Endothelial cell of umbilical vein (primary cell): ENCODE measurements around the gene CNFN. TPM values are rescaled to one million over a fixed set of nuclear protein-coding genes. Genes with fewer than 3 reads are reported as not detected.
A peak's percentile ranks its signal among the peaks of the same experiment; 100 is the strongest.

Source experiments
- BruUV-seq: library from RNA; stranded (reverse); fragments of 400-500 nt; replicated peaks from 2 replicates; lab custom pipeline; 2021; lab: Mats Ljungman, UMichigan
- CTCF ChIA-PET: fragments of 300-600, 350-600 bp; sonication (Branson Sonifier 250); formaldehyde crosslinking; loops from one replicate; lab custom pipeline; 2021; ENCODE audit warnings: antibody characterized with exemption, inconsistent platforms; lab: Charles Lee
- POLR2A ChIA-PET: fragments of 300-600, 350-600 bp; sonication (Branson Sonifier 250); formaldehyde crosslinking; loops from one replicate; lab custom pipeline; 2021; ENCODE audit warnings: antibody characterized with exemption, inconsistent platforms; lab: Charles Lee
- DNase-seq: peaks from one replicate; pipeline ENCODE4 v3.0.0-alpha.2; 2011; ENCODE audit warnings: low read depth, low spot score
- FAIRE-seq: peaks from 2 replicates; lab custom pipeline; 2011; peaks lifted over from hg19 to GRCh38; lab: Jason Lieb, UNC
- H2AFZ ChIP-seq: 2 replicates; pipeline ENCODE4 v1.6.0; 2012; ENCODE audit warnings: low read depth, low read length, control low read depth, inconsistent platforms
- H3K27ac ChIP-seq: 2 replicates; pipeline ENCODE4 v1.5.1; 2011; ENCODE audit warnings: low read depth, mild to moderate bottlenecking, control low read depth, low read length, moderate library complexity; ENCODE audit not compliant: insufficient read depth
- H3K27me3 ChIP-seq, 2 experiments: 2 replicates each; pipeline versions ENCODE4 v1.6.0 to v1.6.1; 2011; ENCODE audit warnings: low read length in 2 of 2, mixed read lengths in 1 of 2; ENCODE audit not compliant: control insufficient read depth in 2 of 2, insufficient read depth in 2 of 2
- H3K36me3 ChIP-seq, 2 experiments: 2 replicates in 1 of 2; 3 replicates in 1 of 2; pipeline ENCODE4 v1.5.1; 2011; ENCODE audit warnings: low read length in 2 of 2, mild to moderate bottlenecking in 1 of 2, moderate library complexity in 1 of 2; ENCODE audit not compliant: control insufficient read depth in 2 of 2, insufficient read depth in 2 of 2; ENCODE audit errors: extremely low read depth in 1 of 2
- H3K4me1 ChIP-seq: 3 replicates; pipeline ENCODE4 v1.5.1; 2011; ENCODE audit warnings: mild to moderate bottlenecking, low read length; ENCODE audit not compliant: control insufficient read depth, insufficient read depth; ENCODE audit errors: extremely low read depth
- H3K4me2 ChIP-seq: 2 replicates; pipeline ENCODE4 v1.6.1; 2011; ENCODE audit warnings: low read length, control low read depth, mixed read lengths; ENCODE audit not compliant: insufficient read depth
- H3K4me3 ChIP-seq, 3 experiments: fragments of 200-600 bp in 1 of 3; sonication (generic), shearing (Covaris generic) in 1 of 3; replicated peaks in 1 of 3; 2 replicates each; pipeline ENCODE4 v1.5.1; 2011 to 2016; ENCODE audit warnings: control low read depth in 3 of 3, low read length in 3 of 3, mild to moderate bottlenecking in 2 of 3, inconsistent platforms in 1 of 3, low read depth in 1 of 3, moderate library complexity in 1 of 3; ENCODE audit not compliant: insufficient read depth in 1 of 3
- H3K79me2 ChIP-seq: 2 replicates; pipeline ENCODE4 v1.6.0; 2012; ENCODE audit warnings: low read length, inconsistent platforms; ENCODE audit not compliant: control insufficient read depth, insufficient read depth
- H3K9ac ChIP-seq: replicated peaks from 2 replicates; pipeline ENCODE3; 2011; ENCODE audit warnings: low read length, control low read depth; ENCODE audit not compliant: insufficient read depth; ENCODE audit errors: extremely low read depth
- H3K9me1 ChIP-seq: replicated peaks from 3 replicates; pipeline ENCODE4 v1.6.0; 2011; ENCODE audit warnings: mild to moderate bottlenecking, low read length; ENCODE audit not compliant: control insufficient read depth, insufficient read depth; ENCODE audit errors: extremely low read depth
- H3K9me3 ChIP-seq: replicated peaks from 2 replicates; pipeline ENCODE4 v1.5.1; 2012; ENCODE audit warnings: low read length, inconsistent platforms; ENCODE audit not compliant: control insufficient read depth, insufficient read depth
- H4K20me1 ChIP-seq: replicated peaks from 2 replicates; pipeline ENCODE3; 2011; ENCODE audit warnings: mild to moderate bottlenecking, low read length; ENCODE audit not compliant: control insufficient read depth, insufficient read depth; ENCODE audit errors: extremely low read depth
- CTCF ChIP-seq, 2 donors: IDR thresholded peaks; 1 replicate in 1 of 2; 2 replicates in 1 of 2; pipeline ENCODE4 v1.5.1; 2011; ENCODE audit warnings: low read length in 2 of 2, mild to moderate bottlenecking in 2 of 2, moderate library complexity in 2 of 2, control low read depth in 1 of 2, inconsistent platforms in 1 of 2, low read depth in 1 of 2; ENCODE audit not compliant: insufficient read depth in 1 of 2; ENCODE audit errors: extremely low read depth in 1 of 2
- EZH2 ChIP-seq: IDR thresholded peaks from 2 replicates; pipeline ENCODE4 v1.6.1; 2012; ENCODE audit warnings: borderline replicate concordance, low read depth, mild to moderate bottlenecking, moderate library complexity, low read length, inconsistent platforms; ENCODE audit not compliant: severe bottlenecking
- FOS ChIP-seq: IDR thresholded peaks from 2 replicates; pipeline ENCODE4 v1.6.1; 2011; ENCODE audit warnings: mild to moderate bottlenecking, low read length, moderate library complexity, borderline replicate concordance; ENCODE audit not compliant: insufficient read depth
- GATA2 ChIP-seq: IDR thresholded peaks from 2 replicates; pipeline ENCODE4 v1.7.0; 2011; ENCODE audit warnings: low read depth, mild to moderate bottlenecking, moderate library complexity, mixed read lengths, low read length; ENCODE audit not compliant: insufficient read length, insufficient read depth
- JUN ChIP-seq: IDR thresholded peaks from 2 replicates; pipeline ENCODE4 v1.6.1; 2011; ENCODE audit warnings: borderline replicate concordance, low read depth; ENCODE audit not compliant: insufficient read length, insufficient read depth
- MYC ChIP-seq: IDR thresholded peaks from one replicate; pipeline ENCODE4 v1.6.1; 2011; ENCODE audit warnings: mild to moderate bottlenecking, low read depth, low read length
- POLR2A ChIP-seq: IDR thresholded peaks from 2 replicates; pipeline ENCODE4 v1.6.1; 2012; ENCODE audit warnings: low read depth, mild to moderate bottlenecking, control low read depth, low read length
- POLR2AphosphoS5 ChIP-seq: IDR thresholded peaks from 2 replicates; pipeline ENCODE4 v1.6.1; 2012; ENCODE audit warnings: low read depth, mild to moderate bottlenecking, control low read depth, low read length, moderate library complexity; ENCODE audit not compliant: insufficient read depth
- dilution Hi-C: fragments of 300-500 bp; cut with MboI; formaldehyde crosslinking; loops from one replicate; pipeline ENCODE4 v1.15.0; 2019; ENCODE audit warnings: low sequenced_read_pairs; ENCODE audit not compliant: extremely low pct_ligation_motif_present
- intact Hi-C: fragments of 100-400 bp; cut with micrococcal nuclease; formaldehyde crosslinking; loops from one replicate; pipeline ENCODE4 v1.10.0; 2022
- polyA plus RNA-seq, 4 experiments: library from polyadenylated mRNA; depleted of rRNA in 3 of 4; stranded (reverse) in 3 of 4; unstranded in 1 of 4; fragments of >200 nt; gene quantifications; 2 replicates each; pipeline versions ENCODE4 v1.2.1 to v1.2.3, GENCODE V29; 2011 to 2012; ENCODE audit warnings: missing spikeins in 1 of 4
- total RNA-seq: library from RNA; stranded (reverse); gene quantifications from 2 replicates; pipeline ENCODE4 v1.2.3, GENCODE V29; 2021
- TF ChIP-seq, protein P1 (sequence below): IDR thresholded peaks from 2 replicates; pipeline ENCODE4 v1.6.1; 2011; ENCODE audit not compliant: insufficient read depth, insufficient read length

The CNFN gene
- total and polyA plus RNA-seq, 2 donors (not counting 3 experiments of a cell fraction or from before 2014, with no cell fraction given), result 0.23 to 0.73 TPM

GRCh38 chr19:42421591-42422031 is 31.5 kb upstream of the CNFN start:
- peak; percentile 53 for FAIRE-seq
- dilution Hi-C loops, result no loop called here

More at GRCh38 chr19:42421591-42422031, 31.5 kb upstream of the CNFN start:
- H3K79me2 ChIP-seq, result no peaks in the 10 kb centered on the region
- no peaks in the 10 kb centered on the region for H3K9me3 ChIP-seq
- intact Hi-C loops, result loop anchor here (1.0 to 2.0 kb wide), 2 partner anchors 17 to 178 kb away; no protein-coding TSS in a partner anchor
- ChIA-PET POLR2A (no interaction called here), CTCF (interaction anchor here (0.8 to 2.3 kb wide), 3 partner anchors 15 to 19 kb away, joined by 3 to 14 read pairs (median 3); no protein-coding TSS in a partner anchor)
- H3K27me3 ChIP-seq, result no peaks in the 10 kb centered on the region
- H3K4me1 ChIP-seq, result peaks cover 29% of the 10 kb centered on the region
- H3K36me3 ChIP-seq, result no peaks in the 10 kb centered on the region
- no peaks in the 10 kb centered on the region for H4K20me1 ChIP-seq
- H3K9ac ChIP-seq, result no peak overlapping the region
- DNase-seq, result peak; percentile 35
- TF ChIP-seq POLR2AphosphoS5 (no peak), MYC (no peak), GATA2 (no peak), CTCF (IDR thresholded peaks at IDR 0.05; ENCODE audit: extremely low read depth in 1 of 2, insufficient read depth in 1 of 2, low read depth in 1 of 2, low read length in 2 of 2) (no peak), EZH2 (no peak), JUN (no peak), POLR2A (no peak), FOS (no peak)
- TF ChIP-seq, protein P1, sequence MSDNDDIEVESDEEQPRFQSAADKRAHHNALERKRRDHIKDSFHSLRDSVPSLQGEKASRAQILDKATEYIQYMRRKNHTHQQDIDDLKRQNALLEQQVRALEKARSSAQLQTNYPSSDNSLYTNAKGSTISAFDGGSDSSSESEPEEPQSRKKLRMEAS, result no peak
- H3K4me3 ChIP-seq, result no peak overlapping the region
- H3K4me2 ChIP-seq, result peak overlapping the region; percentile 81
- H2AFZ ChIP-seq, result no peak overlapping the region
- peak overlapping the region; percentile 23 for H3K27ac ChIP-seq
- no peaks in the 10 kb centered on the region for H3K9me1 ChIP-seq
- BruUV-seq, result no TSS peak
